Measurements from ENCODE around the gene CTNNA2.
"Not testable (repeated sequence)": the region's sequence is repeated elsewhere in the genome, so short reads cannot be mapped to it uniquely, and the experiment has no call there.

CTNNA2 gene

DNA sequence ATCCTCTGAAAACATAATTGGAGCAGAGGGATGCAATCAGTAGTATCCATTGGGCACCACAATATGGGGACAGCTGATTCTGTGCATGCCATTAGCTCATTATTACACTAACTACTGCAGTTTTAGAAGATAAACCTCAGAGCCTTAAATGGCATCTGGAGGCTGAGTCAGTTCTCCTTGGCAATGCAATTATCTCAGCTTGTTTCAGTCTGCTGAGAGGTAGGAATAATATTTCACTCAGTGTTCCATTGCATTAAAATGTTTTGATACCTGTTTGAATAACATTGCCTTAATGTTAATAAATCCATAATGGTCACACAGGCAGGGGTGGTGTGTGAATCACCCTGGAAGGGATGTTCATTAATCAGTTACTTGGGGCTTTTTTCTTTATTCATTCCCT, 482.1 kb downstream of the CTNNA2 start:
- no peak for DNase-seq

- DNase-seq, result no peak
These were observed 483.9 kb downstream of the CTNNA2 start for GRCh38 chr2:79996709-79997108.

GRCh38 chr2:80001701-80002101, 488.9 kb downstream of the CTNNA2 start:
- no peak for DNase-seq

DNA sequence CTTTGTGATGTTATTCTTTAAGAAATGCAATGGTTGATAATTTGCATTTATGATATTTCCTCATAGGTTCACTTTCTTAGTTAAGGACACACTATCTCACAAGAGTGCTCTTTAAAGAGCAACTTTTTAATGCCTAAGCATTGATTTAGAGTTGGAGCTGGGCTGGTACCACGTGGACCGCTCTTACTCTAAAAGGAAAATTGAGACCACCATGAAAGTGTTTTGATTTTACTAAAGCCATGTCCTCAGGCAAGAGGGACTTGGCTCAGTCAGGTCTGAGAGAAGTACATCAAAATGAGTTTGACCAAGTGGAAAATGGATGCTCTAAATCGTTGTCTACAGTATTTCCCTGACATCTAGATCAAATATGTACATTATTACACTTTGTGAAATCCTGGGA, 489.3 kb downstream of the CTNNA2 start:
- DNase-seq, result no peak

DNA sequence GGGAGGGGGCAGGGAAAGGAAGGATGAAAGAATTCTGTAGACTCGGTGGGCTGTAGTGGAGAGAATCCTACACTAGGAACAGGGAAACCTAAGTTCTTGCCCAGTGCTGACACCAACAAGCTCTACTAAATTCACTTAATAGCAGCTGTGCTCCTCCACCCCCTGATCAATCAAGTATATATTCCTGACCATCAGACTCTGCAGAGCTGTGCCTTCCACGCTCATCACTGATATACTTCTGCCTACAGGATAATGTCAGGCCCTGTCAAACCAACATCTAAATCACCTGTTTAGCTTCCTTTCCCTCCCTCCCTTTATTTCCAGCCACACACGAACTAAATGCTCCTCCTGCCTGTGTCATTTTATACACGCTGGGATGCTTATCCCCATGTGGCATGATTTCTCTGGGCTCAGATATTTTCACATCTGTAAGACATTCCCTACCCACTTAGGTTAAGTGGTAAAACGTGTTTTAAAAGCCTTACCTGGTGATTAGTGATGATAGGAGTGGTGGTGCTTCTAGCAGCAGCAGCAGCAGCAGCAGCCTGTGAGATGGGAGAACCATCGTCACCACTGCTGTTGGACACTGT, 489.8 kb downstream of the CTNNA2 start:
- DNase-seq, result peak; percentile 52

GRCh38 chr2:80007777-80008503, 495.1 kb downstream of the CTNNA2 start:
- peak; percentile 26 for DNase-seq

DNA sequence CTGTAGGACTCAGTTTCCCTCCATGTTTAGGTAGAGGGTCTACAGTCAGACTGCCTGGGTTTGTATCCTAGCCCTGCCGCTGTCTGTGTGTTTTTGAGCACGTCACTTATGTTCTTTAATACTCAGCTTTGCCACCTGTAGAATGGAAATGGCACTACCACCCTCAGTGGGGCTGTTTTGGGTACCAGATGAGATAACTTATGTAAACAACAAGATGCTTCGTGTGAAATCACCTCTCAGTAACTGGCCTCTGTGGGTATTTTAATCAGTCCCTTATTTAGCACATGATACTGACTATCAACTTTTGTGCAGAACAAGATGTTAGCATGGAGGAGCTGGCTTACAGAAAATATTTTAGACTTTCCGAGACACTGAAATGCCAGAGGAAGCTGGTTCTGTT, 495.7 kb downstream of the CTNNA2 start:
- DNase-seq, result no peak

DNA sequence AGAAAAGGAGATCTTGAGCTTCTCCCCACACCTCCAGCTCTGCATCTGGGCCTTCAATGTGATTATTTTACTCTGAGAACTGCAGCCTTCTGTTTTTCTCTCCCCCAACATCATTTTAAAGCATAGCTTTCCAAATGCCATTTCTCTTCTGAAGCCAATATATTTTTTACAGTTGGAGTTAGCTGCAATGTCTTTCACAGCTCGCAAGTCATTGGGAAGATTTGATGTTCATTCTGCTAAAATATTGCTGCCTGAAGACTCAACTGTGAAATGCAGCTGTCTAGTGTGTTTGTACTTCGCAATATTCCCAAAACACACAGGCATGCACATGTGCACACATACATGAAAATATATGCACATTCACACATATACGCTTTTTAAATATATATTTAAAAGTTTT, 496.4 kb downstream of the CTNNA2 start:
- no peak for DNase-seq

- no peak for DNase-seq
These were observed 499.2 kb downstream of the CTNNA2 start for GRCh38 chr2:80012061-80012460.

GRCh38 chr2:80014637-80015036, 501.8 kb downstream of the CTNNA2 start:
- DNase-seq, result no peak

GRCh38 chr2:80016171-80016570, 503.3 kb downstream of the CTNNA2 start:
- DNase-seq, result peak; percentile 41

- DNase-seq, result peak; percentile 82
These were observed 507.0 kb downstream of the CTNNA2 start for GRCh38 chr2:80019571-80020460.

DNA sequence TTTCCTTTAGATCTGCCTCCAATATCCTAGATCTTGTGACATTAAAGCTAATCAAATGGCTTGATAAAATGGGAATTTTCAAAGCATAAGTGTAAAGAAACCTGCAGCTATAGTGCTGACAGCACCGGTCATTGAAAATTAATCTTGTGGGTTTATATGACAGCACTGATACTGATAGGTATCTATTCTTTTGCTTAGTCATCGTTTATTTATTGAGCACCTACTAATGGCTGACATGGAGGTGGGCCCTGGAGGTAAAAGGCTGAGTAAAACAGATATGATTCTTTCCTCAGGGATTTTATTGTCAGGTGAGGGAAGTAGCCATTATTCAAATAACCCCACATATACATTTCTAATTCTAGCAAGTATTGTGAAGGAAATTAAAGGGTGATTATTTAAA, 509.2 kb downstream of the CTNNA2 start:
- DNase-seq, result no peak

DNA sequence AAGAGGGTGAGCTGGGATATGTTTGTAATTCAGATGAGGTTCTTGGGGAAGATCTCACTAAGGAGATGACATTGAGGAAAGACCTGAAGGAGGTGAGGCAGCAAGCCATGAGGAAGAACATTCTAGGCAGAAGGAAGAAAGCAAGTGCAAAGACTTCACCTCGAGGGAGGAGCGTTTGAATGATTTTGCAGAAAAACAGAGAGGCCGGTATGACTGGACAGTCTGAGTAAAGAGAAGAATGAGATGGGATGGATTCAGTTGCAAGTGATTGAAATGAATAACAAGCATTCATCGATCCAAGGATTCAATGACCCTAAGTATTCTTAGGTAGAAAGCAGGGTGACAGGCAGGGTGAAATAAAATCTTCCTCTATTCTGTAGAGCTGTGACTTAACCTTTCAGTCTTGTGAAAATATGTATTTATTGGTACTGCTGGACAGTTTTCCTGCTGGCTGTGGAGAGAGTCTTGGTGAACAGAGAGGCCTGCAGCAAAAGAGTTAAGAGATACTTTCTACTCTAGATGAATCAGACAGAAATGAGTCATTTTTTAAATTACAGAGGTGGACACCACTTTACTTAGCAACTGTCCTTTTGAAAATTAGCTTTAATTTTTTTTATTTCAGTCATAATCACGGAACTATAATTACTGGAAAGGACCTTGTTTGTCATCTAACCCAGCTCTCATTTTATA, 513.3 kb downstream of the CTNNA2 start:
- DNase-seq, result no peak

DNA sequence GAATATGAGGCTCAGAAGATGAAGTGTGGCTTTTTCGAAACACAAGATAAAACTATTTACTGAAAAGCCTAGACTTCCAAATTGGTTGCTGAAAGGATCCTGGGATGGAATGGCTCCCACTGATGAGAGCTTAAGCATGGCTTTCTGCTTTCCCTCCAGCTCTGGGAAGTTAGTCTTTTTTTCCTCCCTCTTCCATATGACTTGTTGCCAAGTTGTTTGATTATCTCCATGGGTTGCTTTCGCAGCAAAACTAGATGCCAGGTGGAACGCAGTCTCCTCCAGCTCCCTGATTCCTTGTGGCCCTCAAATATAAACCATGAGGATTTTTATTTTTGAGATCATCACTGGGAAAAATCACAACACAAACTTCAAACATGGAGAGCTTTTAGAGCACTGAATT, 515.2 kb downstream of the CTNNA2 start:
- no peak for DNase-seq

DNA sequence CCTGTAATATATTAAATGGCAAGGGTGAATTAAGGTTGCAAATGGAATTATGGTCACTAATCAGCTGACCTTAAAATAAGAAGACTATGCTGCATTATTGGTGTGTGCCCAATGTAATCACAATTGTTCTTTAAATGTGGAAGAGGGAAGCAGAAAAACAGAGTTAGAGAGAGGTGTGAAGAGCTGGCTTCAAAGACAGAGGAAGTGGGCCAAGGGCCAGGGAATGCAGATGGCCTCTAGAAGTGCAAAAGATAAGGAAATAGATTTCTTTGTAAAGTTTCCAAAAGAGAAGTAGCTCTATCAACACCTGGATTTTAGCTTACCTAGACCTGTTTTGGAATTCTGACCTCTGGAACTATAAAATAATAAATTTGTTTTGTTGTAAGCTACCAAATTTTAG, 515.7 kb downstream of the CTNNA2 start:
- no peak for DNase-seq

DNA sequence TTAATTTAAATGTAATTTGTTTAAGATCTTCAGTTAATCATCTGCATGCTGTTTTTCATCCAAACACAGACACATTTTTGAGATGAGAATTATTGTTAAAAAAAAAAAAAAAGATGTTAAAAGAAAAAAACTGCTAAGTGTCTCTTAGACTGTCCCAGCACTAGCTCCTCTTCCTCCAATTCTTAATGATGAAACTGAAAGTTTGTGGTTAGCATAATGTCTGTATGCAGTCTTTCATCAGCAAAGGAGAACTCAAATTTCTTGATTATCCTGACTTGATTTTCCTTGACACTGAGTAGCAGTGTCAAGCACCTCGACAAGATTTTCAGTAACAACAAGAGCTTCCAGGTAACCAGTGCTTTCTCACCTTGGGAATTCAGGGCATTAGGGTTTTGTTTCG, 517.3 kb downstream of the CTNNA2 start:
- no peak for DNase-seq

GRCh38 chr2:80032684-80033083, 519.8 kb downstream of the CTNNA2 start:
- not testable (repeated sequence) for DNase-seq

- DNase-seq, result no peak
These were observed 523.0 kb downstream of the CTNNA2 start for GRCh38 chr2:80035749-80036285.

DNA sequence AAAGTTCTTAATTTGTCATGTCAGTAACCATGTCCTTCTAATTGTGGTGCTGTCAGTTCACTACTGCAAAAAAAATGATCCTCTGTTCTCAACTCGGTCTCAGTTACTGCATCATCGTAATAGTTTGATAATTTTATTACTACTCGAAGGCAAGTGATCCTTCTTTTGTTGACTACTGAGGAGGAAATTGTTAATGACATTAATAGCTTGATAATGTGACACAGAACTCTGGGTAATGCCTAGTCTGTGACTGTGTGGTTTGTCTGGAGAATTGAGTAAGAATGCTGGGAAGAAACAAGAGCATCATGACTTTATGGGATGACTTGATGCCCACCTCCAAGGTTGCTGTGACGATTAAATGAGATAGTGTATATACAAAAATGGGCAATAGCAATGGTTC, 524.5 kb downstream of the CTNNA2 start:
- no peak for DNase-seq

DNA sequence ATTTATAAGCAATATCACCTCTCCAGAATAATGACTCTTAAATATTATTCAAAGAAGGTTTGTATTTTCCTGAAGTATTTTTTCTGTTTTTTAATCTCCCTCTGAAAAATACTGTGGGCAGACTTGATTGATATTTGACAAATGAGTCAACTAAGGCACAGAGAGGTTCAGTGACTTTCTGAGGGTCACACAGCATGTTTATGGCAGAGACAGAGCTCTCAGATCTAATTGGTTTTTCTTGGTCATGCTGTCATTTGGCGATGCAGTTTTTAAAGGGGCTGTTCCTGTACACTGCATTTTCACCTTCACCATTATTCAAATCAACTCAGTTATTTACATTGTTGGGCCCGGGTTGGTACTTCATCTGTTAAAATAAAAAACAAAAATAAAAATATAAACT, 527.4 kb downstream of the CTNNA2 start:
- no peak for DNase-seq

GRCh38 chr2:80042635-80043034, 529.8 kb downstream of the CTNNA2 start:
- no peak for DNase-seq

DNA sequence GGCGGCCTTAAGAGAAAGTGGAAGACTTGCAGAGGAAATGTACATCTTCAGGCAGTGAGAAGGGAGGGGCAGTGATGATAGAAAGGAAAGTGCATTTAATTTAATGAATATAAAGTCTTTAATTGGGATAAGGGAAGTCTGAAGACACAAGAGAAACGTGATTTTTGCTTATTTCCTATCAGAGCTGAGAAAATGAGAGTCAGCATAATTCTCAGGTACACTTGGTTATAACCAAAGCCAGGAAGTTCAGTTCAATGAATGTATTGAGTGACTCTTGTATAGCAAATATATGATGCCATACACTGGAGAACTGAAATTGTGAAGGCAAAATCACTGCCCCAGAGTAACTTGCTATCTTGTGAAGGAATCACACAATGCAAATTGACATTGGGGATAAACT, 535.4 kb downstream of the CTNNA2 start:
- no peak for DNase-seq
